GM21390 (cell line): ENCODE measurements around the gene TRIM67.
"Not testable (repeated sequence)": the region's sequence is repeated elsewhere in the genome, so short reads cannot be mapped to it uniquely, and the experiment has no call there.

ENCODE experiments used
- ATAC-seq: cut with Tn5 transposase; IDR thresholded peaks from one replicate; pipeline ENCODE4 v1.9.1; 2021; ENCODE audit not compliant: unreplicated experiment

Gene TRIM67

GRCh38 chr1:231203259-231204057 lies 41.6 kb downstream of the TRIM67 start:
- ATAC-seq, result no peak

GRCh38 chr1:231206856-231207255 lies 45.0 kb downstream of the TRIM67 start:
- ATAC-seq, result no peak

- no peak for ATAC-seq
Observed at GRCh38 chr1:231207437-231207836, 45.6 kb downstream of the TRIM67 start.

- ATAC-seq, result no peak
Observed at GRCh38 chr1:231208980-231209379, 47.1 kb downstream of the TRIM67 start.

- ATAC-seq, result no peak
Observed at GRCh38 chr1:231209531-231209930, 47.7 kb downstream of the TRIM67 start.

- no peak for ATAC-seq
Observed at GRCh38 chr1:231210126-231210525, 48.3 kb downstream of the TRIM67 start.

- peak; percentile 93 for ATAC-seq
Observed at GRCh38 chr1:231211005-231211857, 49.4 kb downstream of the TRIM67 start.

- not testable (repeated sequence) for ATAC-seq
Observed at GRCh38 chr1:231212301-231212700, 50.4 kb downstream of the TRIM67 start.

- ATAC-seq, result no peak
Observed at GRCh38 chr1:231213831-231214573, 52.1 kb downstream of the TRIM67 start.

GRCh38 chr1:231214918-231215680 lies 53.2 kb downstream of the TRIM67 start:
- no peak for ATAC-seq

- no peak for ATAC-seq
Observed at GRCh38 chr1:231215681-231216385, 54.0 kb downstream of the TRIM67 start.

GRCh38 chr1:231216498-231216897 lies 54.6 kb downstream of the TRIM67 start:
- no peak for ATAC-seq

GRCh38 chr1:231217056-231217455 lies 55.2 kb downstream of the TRIM67 start:
- no peak for ATAC-seq

- ATAC-seq, result no peak
Observed at GRCh38 chr1:231218078-231218477, 56.2 kb downstream of the TRIM67 start.

GRCh38 chr1:231219422-231220401 lies 57.9 kb downstream of the TRIM67 start:
- ATAC-seq, result no peak

GRCh38 chr1:231220801-231221200 lies 58.9 kb downstream of the TRIM67 start:
- no peak for ATAC-seq

- no peak for ATAC-seq
Observed at GRCh38 chr1:231226156-231226555, 64.3 kb downstream of the TRIM67 start.

GRCh38 chr1:231231511-231231910 lies 69.7 kb downstream of the TRIM67 start:
- ATAC-seq, result no peak
